Measurements from ENCODE around the gene NRIP1.
A peak's percentile ranks its signal among the peaks of the same experiment; 100 is the strongest.

Gene NRIP1

GRCh38 chr21:14917762-14918161, 147.0 kb downstream of the NRIP1 start:
- H3K27me3 ChIP-seq (ENCODE audit: low read depth, low read length): no peaks in the 10 kb centered on the region
- H3K4me2 ChIP-seq (ENCODE audit: low read length): no peak overlapping the region
- TF ChIP-seq EZH2phosphoT487 (IDR thresholded peaks at IDR 0.05; ENCODE audit: low read depth) (no peak), CTCF (IDR thresholded peaks at IDR 0.05; ENCODE audit: low read depth, low read length) (no peak)
- no peak overlapping the region for H3K9ac ChIP-seq (ENCODE audit: low read length)
- H3K27ac ChIP-seq (ENCODE audit: low read length): no peak overlapping the region
- no peaks in the 10 kb centered on the region for H3K79me2 ChIP-seq (ENCODE audit: low read length)
- no peaks in the 10 kb centered on the region for H3K9me3 ChIP-seq (ENCODE audit: insufficient read depth, low read length)
- H4K20me1 ChIP-seq (ENCODE audit: insufficient read depth, low read length): no peaks in the 10 kb centered on the region
- H3K36me3 ChIP-seq (replicated peaks; ENCODE audit: low read depth, low read length): no peaks in the 10 kb centered on the region
- H3K4me1 ChIP-seq (ENCODE audit: low read length): no peaks in the 10 kb centered on the region
- H3K4me3 ChIP-seq (ENCODE audit: low read length): no peak overlapping the region
- H2AFZ ChIP-seq (ENCODE audit: low read depth, low read length): no peak overlapping the region

- H3K27ac ChIP-seq (ENCODE audit: low read length): no peak overlapping the region
- no peaks in the 10 kb centered on the region for H3K9me3 ChIP-seq (ENCODE audit: insufficient read depth, low read length)
- H3K4me1 ChIP-seq (ENCODE audit: low read length): no peaks in the 10 kb centered on the region
- no peaks in the 10 kb centered on the region for H4K20me1 ChIP-seq (ENCODE audit: insufficient read depth, low read length)
- H3K27me3 ChIP-seq (ENCODE audit: low read depth, low read length): no peaks in the 10 kb centered on the region
- no peaks in the 10 kb centered on the region for H3K36me3 ChIP-seq (replicated peaks; ENCODE audit: low read depth, low read length)
- TF ChIP-seq CTCF (IDR thresholded peaks at IDR 0.05; ENCODE audit: low read depth, low read length): no peak
- no peak for TF ChIP-seq EZH2phosphoT487 (IDR thresholded peaks at IDR 0.05; ENCODE audit: low read depth)
- H2AFZ ChIP-seq (ENCODE audit: low read depth, low read length): 0 out of 2 replicates have a peak overlapping the region, but pooled peaks have one; percentile 27
- H3K4me3 ChIP-seq (ENCODE audit: low read length): no peak overlapping the region
- no peak overlapping the region for H3K9ac ChIP-seq (ENCODE audit: low read length)
- H3K4me2 ChIP-seq (ENCODE audit: low read length): no peak overlapping the region
- H3K79me2 ChIP-seq (ENCODE audit: low read length): no peaks in the 10 kb centered on the region
These were observed 148.1 kb downstream of the NRIP1 start for GRCh38 chr21:14916676-14917141.

- no peak overlapping the region for H2AFZ ChIP-seq (ENCODE audit: low read depth, low read length)
- no peaks in the 10 kb centered on the region for H3K9me3 ChIP-seq (ENCODE audit: insufficient read depth, low read length)
- no peaks in the 10 kb centered on the region for H3K36me3 ChIP-seq (replicated peaks; ENCODE audit: low read depth, low read length)
- no peaks in the 10 kb centered on the region for H3K27me3 ChIP-seq (ENCODE audit: low read depth, low read length)
- no peak overlapping the region for H3K27ac ChIP-seq (ENCODE audit: low read length)
- no peak overlapping the region for H3K9ac ChIP-seq (ENCODE audit: low read length)
- no peak overlapping the region for H3K4me3 ChIP-seq (ENCODE audit: low read length)
- H3K4me1 ChIP-seq (ENCODE audit: low read length): no peaks in the 10 kb centered on the region
- no peak for TF ChIP-seq CTCF (IDR thresholded peaks at IDR 0.05; ENCODE audit: low read depth, low read length)
- TF ChIP-seq EZH2phosphoT487 (IDR thresholded peaks at IDR 0.05; ENCODE audit: low read depth): no peak
- H4K20me1 ChIP-seq (ENCODE audit: insufficient read depth, low read length): no peaks in the 10 kb centered on the region
- H3K4me2 ChIP-seq (ENCODE audit: low read length): no peak overlapping the region
- no peaks in the 10 kb centered on the region for H3K79me2 ChIP-seq (ENCODE audit: low read length)
These were observed 151.2 kb downstream of the NRIP1 start for GRCh38 chr21:14913638-14914037.

GRCh38 chr21:14911351-14911750, 153.4 kb downstream of the NRIP1 start:
- no peaks in the 10 kb centered on the region for H3K79me2 ChIP-seq (ENCODE audit: low read length)
- no peaks in the 10 kb centered on the region for H3K36me3 ChIP-seq (replicated peaks; ENCODE audit: low read depth, low read length)
- no peak overlapping the region for H3K4me3 ChIP-seq (ENCODE audit: low read length)
- no peaks in the 10 kb centered on the region for H3K4me1 ChIP-seq (ENCODE audit: low read length)
- no peaks in the 10 kb centered on the region for H4K20me1 ChIP-seq (ENCODE audit: insufficient read depth, low read length)
- H3K9ac ChIP-seq (ENCODE audit: low read length): no peak overlapping the region
- no peak overlapping the region for H3K4me2 ChIP-seq (ENCODE audit: low read length)
- H2AFZ ChIP-seq (ENCODE audit: low read depth, low read length): no peak overlapping the region
- H3K27ac ChIP-seq (ENCODE audit: low read length): no peak overlapping the region
- no peaks in the 10 kb centered on the region for H3K27me3 ChIP-seq (ENCODE audit: low read depth, low read length)
- TF ChIP-seq CTCF (IDR thresholded peaks at IDR 0.05; ENCODE audit: low read depth, low read length) (no peak), EZH2phosphoT487 (IDR thresholded peaks at IDR 0.05; ENCODE audit: low read depth) (no peak)
- no peaks in the 10 kb centered on the region for H3K9me3 ChIP-seq (ENCODE audit: insufficient read depth, low read length)
